Adipose tissue (tissue), 3 donors: ENCODE data around the gene ATP5PD. TPM values are rescaled to one million over a fixed set of nuclear protein-coding genes. Genes with fewer than 3 reads are reported as not detected.
"Not testable (repeated sequence)": the region's sequence is repeated elsewhere in the genome, so short reads cannot be mapped to it uniquely, and the experiment has no call there.

Experiments
- H3K27ac ChIP-seq: one replicate; pipeline ENCODE4 v1.5.1; 2013; ENCODE audit warnings: low read depth, low read length
- WGBS, 3 donors: extraction: QIAGEN DNeasy Blood & Tissue Kit; methylation state at CpG; one replicate each; pipeline ENCODE4 v1.1.7; 2013; 5-methylcytosine and 5-hydroxymethylcytosine counted together
- polyA plus RNA-seq, 3 donors: library from polyadenylated mRNA; stranded (reverse); fragments of 200-250 nt; gene quantifications; one replicate each; pipeline ENCODE4 v1.2.3, GENCODE V29; 2013
- donor health status: healthy with polysubstance abuse.
- donor health status: Bipolar disorder and iron deficiency.
- donor health status: healthy.

Gene ATP5PD
- polyA plus RNA-seq, 3 donors = 180 to 535 (median 429) TPM

GRCh38 chr17:75061618-75062017 is 14.8 kb upstream of the ATP5PD start:
- 87 to 90% (median 89%) methylated on average over 8 of the region's 8 CpGs for WGBS, 3 donors
- H3K27ac ChIP-seq = no peak overlapping the region

- WGBS, 3 donors = 91 to 93% (median 92%) methylated on average over 10 of the region's 10 CpGs
- H3K27ac ChIP-seq = no peak overlapping the region
Measured at GRCh38 chr17:75061055-75061438, 14.3 kb upstream of the ATP5PD start.

GRCh38 chr17:75060434-75061054 is 13.8 kb upstream of the ATP5PD start:
- no peak overlapping the region for H3K27ac ChIP-seq
- WGBS, 3 donors = 93 to 94% (median 93%) methylated on average over 26 of the region's 26 CpGs

GRCh38 chr17:75059369-75060345 is 12.9 kb upstream of the ATP5PD start:
- 59 to 73% (median 61%) methylated on average over 25 of the region's 25 CpGs for WGBS, 3 donors
- no peak overlapping the region for H3K27ac ChIP-seq

- no peak overlapping the region for H3K27ac ChIP-seq
- 74 to 78% (median 77%) methylated on average over 2 of the region's 2 CpGs for WGBS, 3 donors
Measured at GRCh38 chr17:75051941-75052340, 5.2 kb upstream of the ATP5PD start.

GRCh38 chr17:75049706-75050105 is 2.9 kb upstream of the ATP5PD start:
- H3K27ac ChIP-seq = no peak overlapping the region

- 83 to 89% (median 86%) methylated on average over 5 of the region's 5 CpGs for WGBS, 3 donors
- no peak overlapping the region for H3K27ac ChIP-seq
Measured at GRCh38 chr17:75049057-75049456, 2.3 kb upstream of the ATP5PD start.

GRCh38 chr17:75048249-75048878 is 1.6 kb upstream of the ATP5PD start:
- 20 to 41% (median 36%) methylated on average over 5 of the region's 5 CpGs for WGBS, 3 donors

GRCh38 chr17:75047398-75048098 is 779 bp upstream of the ATP5PD start:
- H3K27ac ChIP-seq = no peak overlapping the region
- 0 to 1% (median 1%) methylated on average over 29 to 38 of the region's 38 CpGs for WGBS, 3 donors

More at GRCh38 chr17:75048249-75048878, 1.6 kb upstream of the ATP5PD start:
- H3K27ac ChIP-seq = no peak overlapping the region

GRCh38 chr17:75045946-75046406 is 793 bp downstream of the ATP5PD start:
- H3K27ac ChIP-seq = not testable (repeated sequence)
- 13 to 18% (median 17%) methylated on average over 25 of the region's 25 CpGs for WGBS, 3 donors

- H3K27ac ChIP-seq = no peak overlapping the region
- 69 to 85% (median 79%) methylated on average over 7 of the region's 7 CpGs for WGBS, 3 donors
Measured at GRCh38 chr17:75044716-75045115, 2.1 kb downstream of the ATP5PD start.

GRCh38 chr17:75043789-75044188 is 3.0 kb downstream of the ATP5PD start:
- 72 to 80% (median 75%) methylated on average over 5 of the region's 5 CpGs for WGBS, 3 donors
- H3K27ac ChIP-seq = not testable (repeated sequence)

- H3K27ac ChIP-seq = no peak overlapping the region
- 80 to 85% (median 83%) methylated on average over 12 of the region's 12 CpGs for WGBS, 3 donors
Measured at GRCh38 chr17:75041656-75042280, 5.0 kb downstream of the ATP5PD start.

- no peak overlapping the region for H3K27ac ChIP-seq
- 65 to 89% (median 76%) methylated on average over 5 of the region's 5 CpGs for WGBS, 3 donors
Measured at GRCh38 chr17:75039238-75039637, 7.5 kb downstream of the ATP5PD start.

GRCh38 chr17:75036643-75037268 is 10.0 kb downstream of the ATP5PD start:
- H3K27ac ChIP-seq = no peak overlapping the region
- 47 to 80% (median 50%) methylated on average over 27 of the region's 27 CpGs for WGBS, 3 donors

GRCh38 chr17:75034236-75034908 is 12.4 kb downstream of the ATP5PD start:
- WGBS, 3 donors = 0 to 2% (median 1%) methylated on average over 43 of the region's 43 CpGs

More at GRCh38 chr17:75034236-75034908, 12.4 kb downstream of the ATP5PD start:
- H3K27ac ChIP-seq = peak overlapping the region; percentile 80
